HG03175 (cell line): Measurements from ENCODE around the gene PFDN2.

Experiments used
- ATAC-seq: cut with Tn5 transposase; IDR thresholded peaks from one replicate; pipeline ENCODE4 v1.9.1; 2021; ENCODE audit warnings: mild to moderate bottlenecking, moderate library complexity; ENCODE audit not compliant: unreplicated experiment

The PFDN2 gene

DNA sequence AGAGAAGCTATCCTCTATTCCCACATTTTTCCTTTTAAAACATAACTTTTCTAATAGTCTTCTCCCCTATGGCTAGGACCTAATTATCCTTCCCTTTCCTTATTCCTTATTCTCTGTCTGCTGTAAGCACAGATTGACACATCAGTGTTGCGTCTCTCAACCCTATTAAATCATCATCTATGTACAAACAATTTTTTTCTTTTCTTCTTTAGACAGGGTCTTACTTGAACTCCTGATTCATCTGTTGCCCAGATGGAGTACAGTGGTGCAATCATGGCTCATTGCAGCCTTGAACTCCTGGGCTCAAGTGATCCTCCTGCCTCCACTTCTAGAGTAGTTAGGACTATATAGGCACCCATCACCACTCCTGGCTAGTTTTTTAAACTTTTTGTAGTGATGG, 11.4 kb downstream of the PFDN2 start:
- no peak for ATAC-seq

GRCh38 chr1:161100556-161100955, 17.3 kb downstream of the PFDN2 start:
- no peak for ATAC-seq

DNA sequence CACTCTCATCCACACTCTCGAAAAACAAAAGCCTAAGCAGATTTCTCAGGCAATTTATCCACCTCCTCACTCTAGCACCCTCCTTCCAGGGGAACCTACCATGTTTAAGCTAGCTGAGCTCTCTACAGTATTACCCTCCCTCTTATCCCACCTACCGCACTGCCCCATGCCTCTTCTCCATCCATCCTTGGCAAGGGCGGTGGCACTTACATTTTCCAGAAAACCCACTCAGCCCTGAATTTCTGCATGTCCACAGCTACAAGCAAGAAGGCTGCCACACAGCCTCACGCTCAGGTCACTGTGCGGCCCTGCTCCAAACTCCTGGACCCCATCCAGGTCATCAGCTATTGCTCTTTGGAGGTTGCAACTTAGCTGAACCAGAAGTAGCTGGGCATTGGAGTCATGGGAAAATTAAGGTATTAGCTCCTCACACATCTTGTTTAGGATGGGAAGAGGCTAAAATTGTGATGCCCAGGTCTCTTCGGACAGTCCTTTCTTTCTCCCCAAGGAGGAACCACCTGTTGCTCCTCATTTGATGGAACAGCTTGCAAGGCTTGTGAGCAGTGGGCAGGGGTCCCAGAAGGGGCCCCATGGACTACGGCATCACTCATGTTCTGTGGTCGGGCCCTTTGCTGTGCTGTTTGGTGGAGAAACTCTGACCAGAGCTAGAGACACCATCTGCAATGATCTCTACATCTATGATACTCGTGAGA, 18.6 kb downstream of the PFDN2 start:
- no peak for ATAC-seq

- peak; percentile 74 for ATAC-seq
Observed at GRCh38 chr1:161098210-161099068, 19.4 kb downstream of the PFDN2 start, which contains the start of gene KLHDC9. KLHDC9 (plus strand) TSS chr1:161098361; CDS start chr1:161098536, 175 bp downstream.

- ATAC-seq, result no peak
Observed at GRCh38 chr1:161096530-161096929, 21.3 kb downstream of the PFDN2 start.

GRCh38 chr1:161096015-161096414, 21.8 kb downstream of the PFDN2 start:
- peak; percentile 45 for ATAC-seq

- ATAC-seq, result no peak
Observed at GRCh38 chr1:161095230-161095629, 22.6 kb downstream of the PFDN2 start.

DNA sequence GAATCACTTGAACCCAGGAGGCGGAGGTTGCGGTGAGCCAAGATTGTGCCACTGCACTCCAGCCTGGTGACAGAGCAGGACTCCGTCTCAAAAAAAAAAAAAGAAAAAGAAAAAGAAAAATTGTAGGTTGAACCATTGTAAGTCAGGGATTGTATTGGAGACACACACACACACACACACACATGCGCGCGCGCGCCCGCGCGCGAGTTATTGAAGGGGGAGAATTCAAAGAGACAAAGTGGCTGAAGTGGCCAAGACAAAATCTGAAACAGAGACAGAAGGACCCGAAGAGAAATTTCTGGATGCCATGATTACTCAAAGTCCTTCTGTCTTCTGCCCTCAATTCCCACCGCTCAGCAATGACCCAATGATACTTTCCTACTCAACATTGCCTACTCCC, 23.4 kb downstream of the PFDN2 start:
- no peak for ATAC-seq

DNA sequence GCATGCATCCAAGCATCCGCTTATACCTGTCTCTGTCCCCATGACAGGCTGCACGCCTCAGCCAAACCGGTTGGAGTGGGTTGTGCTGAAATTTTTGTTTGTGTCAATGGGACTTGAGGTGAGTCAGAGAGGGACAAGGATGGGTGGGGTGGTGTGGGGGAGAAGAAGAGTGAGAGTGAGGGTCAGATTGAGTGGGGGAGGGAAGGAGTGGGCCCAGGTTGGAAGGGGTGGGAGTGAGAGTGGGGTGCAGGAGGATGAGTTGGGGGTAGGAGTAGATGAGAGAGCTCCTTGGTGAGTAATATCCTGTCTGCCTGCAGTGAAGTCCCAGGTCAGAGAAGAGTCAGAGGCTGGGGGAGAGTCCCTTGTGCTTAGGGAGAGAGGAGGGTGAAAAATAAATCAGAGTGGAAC, 25.2 kb downstream of the PFDN2 start:
- no peak for ATAC-seq

DNA sequence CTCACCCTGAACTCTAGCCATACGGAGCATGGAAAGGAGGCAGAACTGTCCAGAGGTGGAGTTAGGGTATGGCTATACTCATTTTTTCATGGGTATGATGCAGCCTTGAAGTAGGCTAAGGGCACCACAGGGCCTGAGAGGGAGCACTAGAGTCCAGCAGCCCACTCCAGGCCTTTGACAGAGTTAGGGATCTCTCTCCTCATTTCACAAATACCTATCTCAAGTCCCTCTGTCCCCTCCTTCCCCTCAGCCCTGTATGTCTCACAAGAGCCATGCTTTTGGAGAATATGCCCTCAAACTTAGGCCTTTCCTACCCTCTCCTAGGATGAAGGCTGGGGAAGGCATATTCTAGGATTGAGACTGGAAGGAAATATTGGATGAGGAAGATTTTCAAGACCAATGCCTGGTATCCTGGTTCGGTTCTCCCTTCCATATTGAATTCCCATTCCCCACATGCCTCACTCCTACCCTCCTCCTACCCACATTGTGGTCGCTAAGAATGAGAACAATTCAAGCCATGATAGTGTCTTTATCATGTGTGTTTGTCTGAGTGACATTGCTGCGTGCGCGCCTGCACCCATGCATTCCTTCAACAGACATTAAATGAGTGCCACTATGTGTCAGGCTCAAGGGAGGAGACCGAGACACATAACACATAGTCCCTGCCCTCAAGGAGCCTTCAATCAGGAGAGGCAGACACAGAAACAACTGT, 25.9 kb downstream of the PFDN2 start:
- no peak for ATAC-seq

DNA sequence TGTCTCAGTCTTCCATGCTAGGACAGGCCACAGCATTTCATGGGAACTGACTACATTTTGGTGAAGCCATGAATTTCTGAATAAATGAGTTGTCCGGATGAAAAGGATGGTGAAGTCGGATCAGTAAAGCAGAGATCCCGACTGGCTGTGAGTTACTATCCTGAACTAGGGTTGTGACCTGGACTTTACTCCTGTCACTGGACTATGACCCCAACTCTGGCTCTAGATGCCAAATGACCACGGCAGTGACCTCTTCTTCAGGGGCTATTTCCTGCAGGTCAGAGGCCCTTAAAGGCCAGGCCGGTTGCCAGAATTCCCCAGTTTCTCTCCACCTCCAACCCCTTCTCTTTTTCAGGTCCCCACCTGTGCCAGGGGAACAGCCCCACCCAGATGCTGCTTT, 26.7 kb downstream of the PFDN2 start:
- ATAC-seq, result no peak

DNA sequence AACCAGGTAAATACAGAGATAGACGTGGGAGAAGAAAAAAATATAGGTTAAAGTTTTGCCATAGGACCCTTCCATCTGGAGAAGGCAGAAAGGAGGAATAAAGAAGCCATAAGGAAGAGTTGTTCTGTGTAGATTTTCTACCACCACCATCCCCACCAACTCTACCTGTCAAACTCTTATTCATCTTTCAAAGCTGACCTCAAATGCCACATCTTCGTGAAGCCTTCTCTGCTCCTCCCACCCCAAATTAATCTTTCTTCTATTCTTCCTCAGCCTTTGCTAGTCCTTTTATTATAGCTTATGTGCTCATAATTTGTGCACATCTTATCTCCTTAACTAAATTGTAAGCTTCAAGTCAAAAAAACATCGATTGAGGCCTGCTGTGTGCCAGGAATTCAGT, 27.2 kb downstream of the PFDN2 start:
- no peak for ATAC-seq

- ATAC-seq, result no peak
Observed at GRCh38 chr1:161089938-161090337, 27.9 kb downstream of the PFDN2 start.

DNA sequence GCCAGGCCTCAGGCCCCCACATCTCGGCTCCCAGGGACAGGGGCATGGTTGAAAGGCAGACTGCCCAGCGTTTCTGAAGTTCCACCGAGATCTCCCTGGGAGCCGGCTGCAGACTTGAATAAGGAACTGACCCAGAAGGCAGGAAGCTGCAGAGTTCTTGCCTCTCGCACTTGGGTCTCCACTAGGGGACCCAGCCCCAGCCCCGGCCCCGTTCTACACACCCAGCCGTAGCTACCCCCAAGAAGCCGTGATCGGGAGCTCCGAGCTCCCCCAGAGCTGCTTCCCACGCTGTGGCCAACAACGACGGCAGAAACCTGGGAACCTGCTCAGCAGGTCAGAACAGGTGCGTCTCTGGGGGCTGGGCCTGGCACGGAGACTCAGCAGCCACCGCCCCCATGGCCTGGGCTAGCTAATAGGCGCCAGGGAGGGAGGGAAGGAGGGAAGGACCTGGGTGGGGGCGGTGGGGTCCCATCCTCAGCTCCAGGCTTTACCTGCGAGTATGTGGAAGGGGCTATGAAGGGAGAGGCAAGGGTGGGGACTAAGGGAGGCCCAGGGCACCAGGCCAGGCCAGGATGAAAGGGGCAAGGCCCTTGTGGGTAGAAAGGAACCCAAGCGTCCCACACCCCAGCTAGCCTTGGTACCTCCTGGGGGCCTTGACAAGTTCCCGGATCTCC, 28.4 kb downstream of the PFDN2 start, which contains the start of gene NECTIN4:
Gene NECTIN4, minus strand, starts transcription at position 308 of the 674 bp plus-strand sequence. Its CDS starts 262 bp downstream, at position 46.
- no peak for ATAC-seq

GRCh38 chr1:161088587-161089110, 29.2 kb downstream of the PFDN2 start:
- no peak for ATAC-seq

DNA sequence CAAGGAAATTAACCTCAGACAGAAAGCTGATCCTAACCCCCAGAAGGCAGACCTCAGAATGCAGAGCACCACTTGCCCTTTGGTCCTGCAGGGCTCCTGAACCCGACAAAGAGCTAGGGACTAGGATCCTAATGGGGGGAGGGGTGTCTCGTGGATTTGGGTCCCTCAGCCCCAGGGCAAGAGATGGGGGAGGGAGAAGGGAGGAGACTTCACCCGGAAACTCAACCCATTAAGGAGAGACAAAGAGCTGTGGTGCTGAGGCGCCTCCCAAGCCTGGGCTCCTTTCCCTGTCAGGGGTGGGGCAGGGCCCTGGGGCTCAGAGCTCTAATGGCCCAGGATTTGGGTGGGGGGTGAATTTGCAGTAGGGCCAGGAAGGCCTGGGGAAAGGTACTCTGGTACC, 31.4 kb downstream of the PFDN2 start:
- no peak for ATAC-seq

GRCh38 chr1:161085165-161085564, 32.7 kb downstream of the PFDN2 start:
- ATAC-seq, result no peak

- ATAC-seq, result no peak
Observed at GRCh38 chr1:161084597-161084988, 33.2 kb downstream of the PFDN2 start.

DNA sequence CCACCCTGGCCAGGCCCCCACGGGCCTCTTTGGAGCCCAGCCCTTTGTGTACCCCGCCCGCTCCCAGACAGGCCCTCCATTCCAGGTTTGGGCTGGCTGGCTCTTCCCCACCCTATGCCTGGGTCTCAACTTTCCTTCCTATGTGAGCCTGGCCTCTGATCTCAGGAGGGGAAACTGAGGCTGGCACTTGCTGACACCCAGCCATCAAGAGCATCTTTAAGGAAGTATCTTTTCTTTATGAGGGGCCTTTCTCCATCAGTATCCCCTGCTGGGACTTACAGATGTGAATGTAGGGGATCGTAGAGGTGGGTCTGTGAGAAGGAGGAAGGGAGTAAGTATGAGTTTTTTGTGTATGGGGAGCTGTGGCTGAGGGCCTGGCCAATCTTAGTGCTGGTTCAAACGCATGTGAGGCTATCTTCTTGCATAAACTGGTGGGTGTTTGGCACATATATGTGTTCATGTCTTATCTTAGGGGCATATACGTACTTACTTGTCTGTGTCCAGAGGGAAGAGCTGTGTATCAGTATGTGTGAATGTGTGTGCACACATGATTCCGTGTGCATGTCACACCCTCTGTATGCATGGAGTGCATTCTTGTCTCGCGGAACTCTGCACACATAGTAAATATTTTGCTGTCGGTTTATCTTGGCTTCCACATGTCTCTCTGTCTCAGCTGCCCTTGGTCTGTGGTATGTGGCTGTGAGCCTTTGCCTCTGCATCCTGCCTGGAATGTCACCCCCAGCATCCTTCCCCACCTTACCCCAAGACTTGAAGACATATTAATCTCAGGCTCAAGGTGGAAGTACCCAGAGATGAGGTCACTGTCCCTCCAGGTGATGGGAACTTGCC, 33.9 kb downstream of the PFDN2 start:
- ATAC-seq, result no peak
